ENCODE measurements around the gene ROR2. TPM values are rescaled to one million over a fixed set of nuclear protein-coding genes. Genes with fewer than 3 reads are reported as not detected.

Gene ROR2
- total and polyA plus RNA-seq, 2 experiments from 2014 or later, result 7.1 to 12.9 TPM

GRCh38 chr9:91787931-91788330 is 162.1 kb downstream of the ROR2 start:
- TF ChIP-seq EZH2phosphoT487 (IDR thresholded peaks at IDR 0.05; ENCODE audit: insufficient read depth, low read depth) (no peak), EZH2 (IDR thresholded peaks at IDR 0.05; ENCODE audit: insufficient read depth, poor library complexity, severe bottlenecking) (no peak)
- in situ Hi-C loops (cut with MboI), result no loop called here
- no peak for DNase-seq

DNA sequence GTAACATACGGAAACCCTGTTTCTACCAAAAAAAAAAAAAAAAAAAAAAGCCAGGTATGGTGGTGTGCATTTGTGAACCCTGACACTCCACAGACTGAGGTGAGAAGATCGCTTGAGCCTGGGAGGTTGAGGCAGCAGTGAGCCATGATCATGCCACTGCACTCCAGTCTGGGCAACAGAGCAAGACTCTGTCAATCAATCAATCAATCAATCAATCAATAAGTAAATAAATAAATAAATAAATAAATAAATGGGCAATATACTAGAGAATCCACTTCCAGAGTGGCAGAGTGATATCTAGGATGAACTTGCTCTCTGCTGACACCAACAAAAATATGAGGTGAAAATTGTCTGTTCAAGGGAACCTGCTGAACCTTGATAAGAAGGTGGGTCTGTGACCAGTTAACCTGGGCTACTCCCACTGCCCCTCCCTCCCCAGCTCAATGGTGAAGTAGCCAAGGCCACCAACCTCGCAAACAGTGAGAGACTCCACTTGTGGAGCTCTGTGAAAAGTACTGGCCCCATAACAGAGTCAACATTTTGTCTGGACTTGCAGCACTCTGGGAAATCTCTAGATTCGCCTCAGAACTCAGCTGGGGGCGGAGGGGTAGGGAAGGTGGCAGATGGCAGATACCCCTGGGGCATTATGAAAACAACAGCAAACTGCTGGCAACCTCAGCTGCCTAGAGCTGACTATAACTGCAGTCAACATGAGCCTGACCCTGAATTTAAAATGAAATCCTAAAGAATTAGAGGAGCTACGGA is 163.7 kb downstream of the ROR2 start:
- no peak overlapping the region for H3K4me3 ChIP-seq
- peaks cover 7% of the 10 kb centered on the region for H3F3A ChIP-seq (ENCODE audit: insufficient read depth)
- H4K20me1 ChIP-seq (ENCODE audit: insufficient read depth), result no peaks in the 10 kb centered on the region
- H3K27ac ChIP-seq, result no peak overlapping the region
- H3K4me1 ChIP-seq (ENCODE audit: insufficient read depth), result peaks cover 12% of the 10 kb centered on the region
- H3K27me3 ChIP-seq (replicated peaks; ENCODE audit: insufficient read depth), result no peaks in the 10 kb centered on the region
- H3K9me2 ChIP-seq (ENCODE audit: insufficient read depth), result no peaks in the 10 kb centered on the region
- peaks cover 4% of the 10 kb centered on the region; the same call in 1 of the 2 replicates for H3K79me2 ChIP-seq (ENCODE audit: insufficient read depth)
- no peak for DNase-seq
- H3K9me3 ChIP-seq (ENCODE audit: low read depth), result no peaks in the 10 kb centered on the region
- WGBS, 2 experiments (ENCODE audit: low coverage in 1 of 2, low lambda C conversion rate in 2 of 2, missing lambda C conversion rate in 2 of 2), result 89 to 90% methylated on average over 6 of the region's 6 CpGs
- no peak overlapping the region for H2AFZ ChIP-seq
- H3K9ac ChIP-seq, result no peak overlapping the region
- H3K4me2 ChIP-seq (ENCODE audit: unreplicated experiment), result no peak overlapping the region
- in situ Hi-C loops (cut with MboI), result no loop called here
- no peaks in the 10 kb centered on the region for H3K36me3 ChIP-seq (ENCODE audit: low read depth)
- TF ChIP-seq EZH2phosphoT487 (IDR thresholded peaks at IDR 0.05; ENCODE audit: insufficient read depth, low read depth) (no peak), EZH2 (IDR thresholded peaks at IDR 0.05; ENCODE audit: insufficient read depth, poor library complexity, severe bottlenecking) (no peak)

More at GRCh38 chr9:91787931-91788330, 162.1 kb downstream of the ROR2 start:
- Histone ChIP-seq H3F3A (ENCODE audit: insufficient read depth) (peaks cover 13% of the 10 kb centered on the region), H3K4me1 (ENCODE audit: insufficient read depth) (peaks cover 20% of the 10 kb centered on the region), H3K9ac (no peak overlapping the region), H3K27me3 (replicated peaks; ENCODE audit: insufficient read depth) (no peaks in the 10 kb centered on the region), H3K4me3 (no peak overlapping the region), H3K27ac (no peak overlapping the region), H3K9me2 (ENCODE audit: insufficient read depth) (no peaks in the 10 kb centered on the region), H3K9me3 (ENCODE audit: low read depth) (no peaks in the 10 kb centered on the region), H4K20me1 (ENCODE audit: insufficient read depth) (no peaks in the 10 kb centered on the region), H3K4me2 (ENCODE audit: unreplicated experiment) (no peak overlapping the region), H3K79me2 (ENCODE audit: insufficient read depth) (peaks cover 4% of the 10 kb centered on the region; the same call in 1 of the 2 replicates), H3K36me3 (ENCODE audit: low read depth) (no peaks in the 10 kb centered on the region), H2AFZ (no peak overlapping the region)

DNA sequence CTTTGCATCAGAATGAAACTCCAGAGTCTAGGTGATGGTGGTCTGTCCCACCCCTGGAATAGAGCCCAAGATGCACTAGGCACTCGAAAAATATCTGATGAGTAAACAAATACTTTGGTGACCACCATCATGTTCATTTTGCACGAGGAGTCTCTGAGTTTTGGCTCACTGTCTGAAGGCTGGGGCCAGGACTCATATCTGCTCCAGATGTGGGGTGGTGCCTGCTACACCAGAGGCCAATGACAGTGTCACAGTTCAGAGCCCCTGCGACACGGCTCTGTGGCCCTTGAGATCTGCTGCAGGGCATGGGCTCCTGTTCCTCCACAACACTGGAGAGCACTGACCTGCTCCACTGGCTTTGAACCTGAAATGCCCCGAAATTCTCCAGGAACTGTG is 164.6 kb downstream of the ROR2 start:
- Histone ChIP-seq H4K20me1 (ENCODE audit: insufficient read depth) (no peaks in the 10 kb centered on the region), H3K4me1 (ENCODE audit: insufficient read depth) (peaks cover 5% of the 10 kb centered on the region; the same call in 1 of the 2 replicates), H3K4me2 (ENCODE audit: unreplicated experiment) (no peak overlapping the region), H3K9me3 (ENCODE audit: low read depth) (no peaks in the 10 kb centered on the region), H3K79me2 (ENCODE audit: insufficient read depth) (peaks cover 4% of the 10 kb centered on the region; the same call in 1 of the 2 replicates), H3K9ac (no peak overlapping the region), H2AFZ (no peak overlapping the region), H3F3A (ENCODE audit: insufficient read depth) (peaks cover 1% of the 10 kb centered on the region; the same call in 1 of the 2 replicates), H3K4me3 (no peak overlapping the region), H3K9me2 (ENCODE audit: insufficient read depth) (no peaks in the 10 kb centered on the region), H3K27ac (no peak overlapping the region), H3K36me3 (ENCODE audit: low read depth) (no peaks in the 10 kb centered on the region), H3K27me3 (replicated peaks; ENCODE audit: insufficient read depth) (no peaks in the 10 kb centered on the region)
- peak; percentile 42 for DNase-seq
- no peak for TF ChIP-seq EZH2 (IDR thresholded peaks at IDR 0.05; ENCODE audit: insufficient read depth, poor library complexity, severe bottlenecking)
- TF ChIP-seq EZH2phosphoT487 (IDR thresholded peaks at IDR 0.05; ENCODE audit: insufficient read depth, low read depth), result no peak
- in situ Hi-C loops (cut with MboI), result no loop called here
- WGBS, 2 experiments (ENCODE audit: low coverage in 1 of 2, low lambda C conversion rate in 2 of 2, missing lambda C conversion rate in 2 of 2), result 23 to 24% methylated on average over 3 to 5 of the region's 5 CpGs

DNA sequence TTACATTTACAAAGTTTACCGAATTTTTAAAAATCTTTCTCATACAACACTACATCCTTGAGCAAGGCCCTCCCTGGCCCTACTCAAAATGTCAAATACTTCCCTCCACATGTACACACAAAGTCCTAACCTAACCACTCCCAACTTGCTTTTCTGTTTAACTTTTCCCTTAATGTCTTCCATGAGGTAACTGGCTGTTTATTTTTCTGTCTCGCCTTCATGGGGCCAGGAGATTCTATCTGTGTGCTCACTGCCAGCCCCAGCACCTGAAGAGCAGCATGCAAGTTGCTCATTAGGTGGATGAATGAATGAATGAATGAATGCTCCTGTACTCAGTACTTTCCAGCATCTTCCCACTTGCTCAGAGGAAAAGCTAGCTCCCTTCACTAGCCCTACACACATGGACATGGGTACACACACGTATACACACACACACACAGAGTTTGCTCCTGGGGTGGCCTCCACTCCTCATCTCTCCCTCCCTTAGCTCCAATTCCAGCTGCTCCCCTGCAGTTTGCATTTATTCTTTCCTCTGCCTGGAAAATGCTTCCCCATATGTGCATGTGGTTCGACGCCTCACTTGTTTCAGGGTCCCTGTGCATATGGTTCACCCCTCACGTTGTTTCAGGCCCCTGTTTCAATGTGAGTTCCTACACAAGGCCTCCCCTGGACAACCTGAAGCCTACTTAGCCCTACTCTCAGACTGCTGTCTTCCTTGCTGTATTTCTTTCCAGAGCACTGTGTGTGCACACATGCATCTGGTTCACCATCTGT is 165.2 kb downstream of the ROR2 start:
- H3K4me1 ChIP-seq (ENCODE audit: insufficient read depth), result no peaks in the 10 kb centered on the region
- peaks cover 4% of the 10 kb centered on the region; the same call in 1 of the 2 replicates for H3K79me2 ChIP-seq (ENCODE audit: insufficient read depth)
- H3K27me3 ChIP-seq (replicated peaks; ENCODE audit: insufficient read depth), result no peaks in the 10 kb centered on the region
- TF ChIP-seq EZH2 (IDR thresholded peaks at IDR 0.05; ENCODE audit: insufficient read depth, poor library complexity, severe bottlenecking), result no peak
- no peak for TF ChIP-seq EZH2phosphoT487 (IDR thresholded peaks at IDR 0.05; ENCODE audit: insufficient read depth, low read depth)
- H3K9me2 ChIP-seq (ENCODE audit: insufficient read depth), result no peaks in the 10 kb centered on the region
- no peak overlapping the region for H3K4me3 ChIP-seq
- no peak overlapping the region for H3K9ac ChIP-seq
- no peaks in the 10 kb centered on the region for H3K36me3 ChIP-seq (ENCODE audit: low read depth)
- H3K4me2 ChIP-seq (ENCODE audit: unreplicated experiment), result no peak overlapping the region
- no peaks in the 10 kb centered on the region for H4K20me1 ChIP-seq (ENCODE audit: insufficient read depth)
- H3K27ac ChIP-seq, result no peak overlapping the region
- H3K9me3 ChIP-seq (ENCODE audit: low read depth), result no peaks in the 10 kb centered on the region
- no peaks in the 10 kb centered on the region for H3F3A ChIP-seq (ENCODE audit: insufficient read depth)
- 76 to 88% methylated on average over 6 of the region's 6 CpGs for WGBS, 2 experiments (ENCODE audit: low coverage in 1 of 2, low lambda C conversion rate in 2 of 2, missing lambda C conversion rate in 2 of 2)
- in situ Hi-C loops (cut with MboI), result no loop called here
- DNase-seq, result no peak
- H2AFZ ChIP-seq, result no peak overlapping the region

Data from GM23248 (cell line).